NCI-H1930 (cell line): ENCODE data around the gene NGDN.
"Not testable (repeated sequence)": the region's sequence is repeated elsewhere in the genome, so short reads cannot be mapped to it uniquely, and the experiment has no call there.

ENCODE experiments used
- DNase-seq, 2 experiments: peaks; one replicate each; lab custom pipeline; 2025; lab: John Stamatoyannopoulos, UW

The NGDN gene

DNA sequence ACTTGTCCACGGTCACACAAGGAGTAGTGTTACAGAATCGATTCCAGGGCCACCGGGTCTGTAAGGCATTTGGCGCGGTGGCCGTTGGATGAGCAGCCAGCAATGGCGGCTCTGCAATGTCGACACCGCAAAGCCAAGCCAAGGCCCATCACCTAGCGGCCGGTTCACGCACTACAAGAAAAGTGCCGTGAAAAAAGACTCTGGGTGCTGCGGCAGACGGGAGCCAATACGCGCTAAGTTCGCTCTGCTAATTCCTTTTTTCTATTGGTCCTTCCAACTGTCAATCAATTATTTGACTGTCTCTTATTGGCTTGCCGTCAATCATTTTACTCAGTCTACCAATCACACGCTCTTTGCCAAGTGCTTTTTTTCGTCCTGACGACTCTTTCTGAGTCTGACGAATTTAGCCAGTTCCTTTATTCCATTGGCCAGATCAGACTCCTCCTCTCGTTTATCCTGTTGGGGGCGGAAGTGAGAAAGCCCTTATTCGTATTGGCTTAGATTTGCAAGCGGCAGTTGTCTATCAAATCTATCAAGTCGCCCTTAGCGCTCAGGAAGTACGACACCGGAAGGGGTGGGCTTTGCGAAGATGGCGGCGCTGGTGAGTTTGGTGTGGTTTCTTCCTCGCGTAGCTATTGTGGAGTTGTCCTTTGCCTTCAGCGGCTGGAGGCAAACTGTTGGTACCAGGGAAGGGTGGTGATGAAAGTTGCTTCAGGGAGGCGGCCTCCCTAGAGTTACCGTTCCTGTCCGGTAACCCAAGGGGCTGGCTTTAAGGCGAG is at the start of gene NGDN:
Gene NGDN, plus strand, starts transcription at position 577 of the 779 bp plus-strand sequence. Its CDS starts 13 bp downstream, at position 590.
- peak; percentile 98 to 99 for DNase-seq

- no peak for DNase-seq
These were observed 47.9 kb upstream of the NGDN start for GRCh38 chr14:23421594-23421993.

DNA sequence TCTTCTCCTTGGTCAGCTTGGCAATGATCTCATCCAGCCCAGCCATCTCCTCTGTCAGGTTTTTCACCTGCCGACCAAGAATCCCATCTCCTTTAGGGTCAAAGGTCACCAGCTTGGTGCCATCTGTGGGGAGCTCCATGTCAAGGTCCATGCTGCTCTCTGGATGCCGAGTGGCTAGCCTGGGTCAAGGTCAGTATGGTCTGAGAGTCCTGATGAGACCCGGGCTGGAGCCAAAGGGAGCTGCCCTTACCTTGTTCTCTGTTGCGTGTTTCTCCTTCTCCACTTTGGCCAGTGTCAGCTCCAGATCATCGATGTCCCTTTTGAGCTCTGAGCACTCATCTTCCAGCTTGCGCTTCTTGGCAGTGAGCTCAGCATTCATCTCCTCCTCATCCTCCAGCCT is 45.8 kb upstream of the NGDN start:
- DNase-seq: no peak

GRCh38 chr14:23425169-23425568 is 44.3 kb upstream of the NGDN start:
- DNase-seq: no peak

DNA sequence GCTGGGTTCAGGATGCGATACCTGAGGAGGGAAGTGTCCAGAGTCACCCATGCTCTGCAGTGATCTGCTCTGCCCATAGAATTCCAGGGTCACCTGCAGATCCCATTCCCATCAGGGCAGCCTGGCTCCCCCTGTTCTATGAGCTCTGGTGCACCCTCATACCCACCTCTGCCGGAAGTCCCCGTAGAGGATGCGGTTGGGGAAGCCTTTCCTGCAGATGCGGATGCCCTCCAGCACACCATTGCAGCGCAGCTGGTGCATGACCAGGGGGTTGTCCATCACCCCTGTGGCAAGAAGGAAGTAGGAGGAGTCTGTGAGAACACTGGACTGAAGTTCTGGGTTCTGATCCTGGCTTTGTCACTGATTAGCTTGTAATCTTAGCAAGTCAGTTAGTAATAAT is 43.7 kb upstream of the NGDN start:
- not testable (repeated sequence) for DNase-seq

DNA sequence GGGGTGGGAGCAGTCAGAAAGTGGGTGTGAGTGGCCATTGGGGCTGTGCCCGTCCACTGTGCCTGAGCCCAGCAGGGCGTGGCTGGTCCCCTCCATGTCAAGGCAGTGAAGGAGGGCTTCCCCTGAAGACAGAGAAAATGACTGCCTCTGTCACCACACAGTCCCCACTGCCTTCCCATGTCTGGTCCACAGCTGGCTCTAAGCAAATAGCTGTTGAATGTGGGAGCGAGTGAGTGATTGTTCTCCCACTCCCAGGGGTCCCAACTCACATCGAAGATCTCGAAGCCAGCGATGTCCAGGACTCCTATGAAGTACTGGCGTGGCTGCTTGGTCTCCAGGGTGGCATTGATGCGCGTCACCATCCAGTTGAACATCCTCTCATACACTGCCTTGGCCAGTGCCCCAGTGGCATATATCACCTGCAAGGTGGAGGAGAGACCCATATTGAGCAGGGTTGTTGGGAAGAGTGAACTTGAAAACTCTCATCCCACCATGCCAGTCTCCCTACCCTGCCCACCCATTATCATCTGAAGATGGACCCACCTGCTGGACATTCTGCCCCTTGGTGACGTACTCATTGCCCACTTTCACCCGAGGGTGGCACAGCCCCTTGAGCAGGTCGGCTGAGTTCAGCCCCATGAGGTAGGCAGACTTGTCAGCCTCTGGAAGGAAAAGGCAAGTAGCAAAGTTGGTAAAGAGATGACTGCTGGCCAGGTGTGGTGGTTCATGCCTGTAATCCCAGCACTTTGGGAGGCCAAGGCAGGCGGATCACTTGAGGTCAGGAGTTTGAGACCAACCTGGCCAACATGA is 40.6 kb upstream of the NGDN start:
- DNase-seq: no peak

DNA sequence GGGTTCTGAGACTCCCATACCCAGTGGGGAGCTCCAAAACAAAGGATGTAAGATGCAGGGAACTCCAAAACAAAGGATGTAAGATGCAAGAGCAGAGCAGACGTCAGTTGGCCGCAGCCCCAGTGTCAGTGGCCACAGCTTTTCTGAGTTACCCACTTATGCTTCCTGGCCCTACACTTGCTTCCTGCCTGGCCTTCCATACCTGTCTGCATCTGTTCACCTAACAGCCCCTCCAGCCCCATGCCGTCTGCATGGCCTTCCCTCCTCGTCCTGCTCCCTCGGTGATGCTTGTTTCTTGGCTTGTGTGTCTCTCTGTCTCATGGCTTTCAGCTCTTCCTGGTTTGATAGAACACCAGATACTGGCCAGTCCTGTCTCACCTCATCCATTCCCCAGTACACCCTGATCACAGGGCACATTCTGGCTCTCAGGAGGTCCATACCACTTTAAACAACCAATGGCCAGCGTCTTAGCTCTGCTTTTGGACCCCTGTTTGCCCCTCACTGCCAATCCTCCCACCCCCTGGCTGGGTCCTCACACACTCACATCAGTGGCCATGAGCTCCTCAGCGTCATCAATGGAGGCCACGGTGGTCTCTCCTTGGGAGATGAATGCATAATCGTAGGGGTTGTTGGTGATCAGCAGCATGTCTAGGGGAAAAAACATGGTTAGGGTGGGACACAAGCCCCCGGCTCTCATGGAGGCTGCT is 39.3 kb upstream of the NGDN start:
- no peak for DNase-seq

DNA sequence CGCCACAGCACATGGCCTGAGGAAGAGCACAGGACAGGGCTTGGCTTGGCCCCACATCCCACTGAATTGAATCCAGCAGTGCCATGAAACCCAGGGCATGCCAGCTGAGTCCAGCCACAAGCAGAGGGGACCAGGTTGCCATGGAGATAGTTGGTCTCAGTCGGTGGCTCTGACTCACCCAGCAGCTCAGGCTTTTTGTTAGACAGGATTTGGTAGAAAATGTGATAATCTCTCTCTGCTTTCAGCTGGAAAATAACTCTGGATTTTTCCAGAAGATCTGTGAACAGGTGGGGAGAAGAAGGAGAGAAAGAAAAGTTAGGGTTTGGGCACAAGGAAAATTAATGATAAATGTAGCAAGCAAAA is 38.8 kb upstream of the NGDN start:
- DNase-seq: no peak

- DNase-seq: no peak
These were observed 38.0 kb upstream of the NGDN start for GRCh38 chr14:23431486-23431885.

DNA sequence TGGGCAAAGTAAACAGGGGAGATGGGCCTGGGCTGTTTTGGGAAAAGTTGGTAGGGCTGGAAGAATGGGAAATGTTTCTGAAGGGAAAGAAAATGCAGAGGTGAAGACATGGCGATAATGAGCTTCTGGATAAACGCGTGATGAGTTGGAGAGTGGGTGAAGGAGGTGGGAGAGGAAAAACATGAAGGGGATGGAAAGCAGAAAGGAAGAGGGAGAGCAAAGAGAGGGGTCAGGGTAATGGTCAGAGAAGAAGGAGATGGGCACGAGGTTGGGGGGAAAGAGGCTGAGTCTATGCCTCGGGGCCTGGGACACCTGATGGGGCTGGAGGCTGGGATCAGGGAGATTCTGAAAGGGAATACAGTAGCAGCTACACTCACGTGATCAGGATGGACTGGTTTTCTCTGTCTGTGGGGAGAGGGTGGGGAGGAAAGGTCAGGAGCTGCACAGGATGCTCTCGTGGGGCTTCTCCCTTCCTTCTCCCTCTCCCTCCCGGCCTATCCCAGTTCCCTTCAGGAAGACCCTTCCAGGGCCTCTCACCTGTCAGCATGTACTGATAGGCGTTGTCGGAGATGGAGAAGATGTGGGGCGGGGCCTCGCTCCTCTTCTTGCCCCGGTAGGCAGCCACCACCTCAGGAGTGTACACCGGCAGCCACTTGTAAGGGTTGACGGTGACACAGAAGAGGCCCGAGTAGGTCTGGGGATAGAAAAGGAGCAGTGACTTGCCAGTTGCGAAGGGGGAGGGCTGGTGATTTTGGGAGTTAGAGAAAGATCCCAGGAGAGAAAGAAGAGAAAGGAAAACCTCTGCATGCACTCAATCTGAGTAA is 37.2 kb upstream of the NGDN start:
- no peak for DNase-seq

GRCh38 chr14:23432946-23433345 is 36.6 kb upstream of the NGDN start:
- no peak for DNase-seq

DNA sequence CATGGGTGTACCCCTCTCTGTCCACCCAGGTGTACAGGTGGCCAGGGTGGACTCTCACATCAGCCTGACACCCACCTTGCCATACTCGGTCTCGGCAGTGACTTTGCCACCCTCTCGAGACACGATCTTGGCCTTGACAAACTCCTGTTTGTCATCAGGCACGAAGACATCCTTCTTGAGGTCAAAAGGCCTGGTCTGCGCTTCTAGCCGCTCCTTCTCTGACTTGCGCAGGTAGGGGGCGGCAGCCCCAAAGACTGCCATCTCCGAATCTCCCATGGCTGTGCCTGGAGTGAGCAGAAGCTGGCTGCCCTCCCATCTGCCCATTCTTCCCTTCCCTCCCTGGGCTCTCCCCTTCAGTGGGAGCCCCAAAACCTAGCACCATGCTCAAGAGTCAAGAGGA is 36.0 kb upstream of the NGDN start:
- DNase-seq: no peak

GRCh38 chr14:23434488-23435222 is 34.8 kb upstream of the NGDN start:
- DNase-seq: no peak

DNA sequence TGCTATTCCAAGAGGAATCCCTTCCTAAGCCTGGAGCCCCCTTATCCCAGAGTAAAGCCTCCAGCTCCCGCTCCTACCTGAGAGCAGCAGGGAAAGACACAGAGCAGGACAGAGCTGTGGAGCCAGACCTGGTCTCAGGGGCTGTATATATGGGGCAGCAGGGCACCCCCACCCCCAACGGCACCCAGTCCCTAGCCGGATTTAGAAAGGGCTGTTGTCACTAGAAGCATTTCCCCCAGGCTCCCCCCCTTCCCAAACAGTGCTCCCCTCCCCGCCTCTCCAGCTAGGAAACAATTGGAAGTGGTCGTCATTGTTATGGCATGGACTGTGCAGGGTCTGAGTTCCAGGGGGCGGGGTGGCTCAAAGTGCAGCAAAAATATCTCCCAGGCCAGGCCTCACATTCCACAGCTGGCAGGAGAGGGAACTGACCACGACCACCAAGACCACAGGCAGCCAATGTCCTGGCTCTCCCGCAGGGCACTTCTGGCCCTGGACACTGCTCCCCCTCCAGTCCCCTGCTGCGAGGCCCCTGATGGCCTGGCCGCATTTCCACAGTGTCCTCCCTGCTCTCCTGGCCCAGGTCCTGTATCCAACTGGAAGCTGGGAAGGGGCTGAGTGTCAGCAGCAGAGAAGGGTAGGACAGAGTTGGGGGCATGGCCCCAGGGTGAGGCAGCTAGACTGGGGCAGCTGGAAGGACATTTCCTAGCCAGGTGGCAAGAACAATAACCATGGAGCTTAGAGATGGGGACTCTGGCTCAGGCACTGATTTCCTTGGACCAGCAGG is 33.8 kb upstream of the NGDN start, which contains the start of gene MYH7:
Gene MYH7, minus strand, starts transcription at position 118 of the 784 bp plus-strand sequence. CDS start 1,928 bp downstream, outside the sequence.
- DNase-seq: no peak

DNA sequence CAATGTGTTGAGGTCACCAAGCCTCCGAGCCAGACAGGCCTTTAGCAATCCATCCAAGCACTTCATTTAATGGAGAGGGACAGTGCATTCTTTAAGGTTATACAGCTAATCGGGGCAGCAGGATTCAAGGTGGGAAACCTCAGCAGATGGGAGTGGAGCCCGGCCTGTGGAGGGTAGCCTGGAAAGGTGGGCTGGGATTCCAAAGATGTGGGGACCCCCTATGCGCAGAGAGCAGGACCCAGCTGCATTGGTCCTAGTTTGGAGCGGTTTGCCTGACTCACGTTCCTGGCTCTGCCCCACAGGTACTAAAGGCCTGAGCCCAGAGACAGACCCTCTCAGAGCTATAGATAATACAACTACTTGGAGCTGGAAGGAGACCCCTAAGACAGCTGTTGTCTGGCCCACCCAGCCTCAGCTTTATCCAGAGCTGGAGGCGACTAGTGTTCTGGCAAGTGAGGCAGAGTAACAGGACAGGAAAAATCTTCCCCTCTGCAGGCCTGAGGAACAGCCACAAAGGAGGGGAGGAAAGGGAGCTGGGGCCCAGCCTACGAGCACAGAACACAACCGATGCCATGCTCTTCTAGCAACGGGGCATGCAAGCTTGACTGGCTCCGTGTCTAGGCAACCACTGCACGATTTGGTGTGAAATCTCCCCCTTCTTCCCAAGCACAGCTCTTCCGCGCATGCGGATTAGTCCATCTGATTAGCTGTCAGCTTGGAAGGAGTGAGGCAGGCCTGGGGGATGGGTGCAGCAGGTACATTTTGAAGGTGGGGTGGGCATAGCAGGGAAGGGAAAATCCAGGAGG is 33.0 kb upstream of the NGDN start:
- no peak for DNase-seq

DNA sequence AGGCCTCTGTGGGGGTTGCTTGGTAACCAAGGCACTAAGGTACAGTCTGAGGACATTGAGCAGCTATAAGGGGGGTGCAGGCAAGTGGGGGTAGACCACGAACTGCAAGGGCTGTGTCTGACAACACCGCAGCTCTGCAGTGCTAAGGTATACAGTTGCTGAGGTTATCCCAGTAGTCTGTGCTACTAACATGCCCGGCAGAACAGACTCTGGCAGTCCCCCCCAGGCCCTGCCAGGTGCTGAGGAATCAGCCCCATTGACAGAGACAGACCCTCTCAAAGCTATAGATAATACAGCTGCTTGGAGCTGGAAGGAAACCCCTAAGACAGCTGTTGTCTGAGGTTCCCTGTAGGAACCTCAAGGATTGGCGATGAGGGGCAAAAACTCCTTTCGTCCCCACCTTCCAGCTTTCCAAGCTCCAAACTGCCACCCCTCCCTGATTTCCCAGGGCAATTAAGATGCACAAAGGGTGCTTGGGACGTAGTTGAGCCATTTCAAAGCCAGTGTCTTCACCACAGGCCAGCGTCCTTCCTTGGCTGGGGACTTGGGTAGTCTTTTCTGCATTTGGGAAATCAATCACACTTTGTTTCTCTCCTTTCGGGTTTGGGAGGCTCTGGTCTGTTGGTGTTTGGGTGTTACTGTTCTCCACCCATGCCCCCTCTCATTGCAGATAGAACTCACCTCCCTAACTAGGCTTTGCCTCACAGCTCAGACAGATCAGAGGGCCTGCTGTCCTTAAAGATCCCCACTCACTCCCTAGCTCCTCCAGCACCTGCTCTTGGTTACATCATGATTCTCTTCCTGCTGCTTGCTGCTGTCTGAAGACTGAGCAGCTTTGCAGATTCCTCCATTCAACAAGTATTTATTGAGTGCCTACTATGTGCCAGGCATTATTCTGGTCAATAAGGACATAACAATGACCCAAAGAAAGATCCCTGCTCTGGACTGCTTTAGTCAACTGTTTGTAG is 32.1 kb upstream of the NGDN start:
- no peak for DNase-seq

DNA sequence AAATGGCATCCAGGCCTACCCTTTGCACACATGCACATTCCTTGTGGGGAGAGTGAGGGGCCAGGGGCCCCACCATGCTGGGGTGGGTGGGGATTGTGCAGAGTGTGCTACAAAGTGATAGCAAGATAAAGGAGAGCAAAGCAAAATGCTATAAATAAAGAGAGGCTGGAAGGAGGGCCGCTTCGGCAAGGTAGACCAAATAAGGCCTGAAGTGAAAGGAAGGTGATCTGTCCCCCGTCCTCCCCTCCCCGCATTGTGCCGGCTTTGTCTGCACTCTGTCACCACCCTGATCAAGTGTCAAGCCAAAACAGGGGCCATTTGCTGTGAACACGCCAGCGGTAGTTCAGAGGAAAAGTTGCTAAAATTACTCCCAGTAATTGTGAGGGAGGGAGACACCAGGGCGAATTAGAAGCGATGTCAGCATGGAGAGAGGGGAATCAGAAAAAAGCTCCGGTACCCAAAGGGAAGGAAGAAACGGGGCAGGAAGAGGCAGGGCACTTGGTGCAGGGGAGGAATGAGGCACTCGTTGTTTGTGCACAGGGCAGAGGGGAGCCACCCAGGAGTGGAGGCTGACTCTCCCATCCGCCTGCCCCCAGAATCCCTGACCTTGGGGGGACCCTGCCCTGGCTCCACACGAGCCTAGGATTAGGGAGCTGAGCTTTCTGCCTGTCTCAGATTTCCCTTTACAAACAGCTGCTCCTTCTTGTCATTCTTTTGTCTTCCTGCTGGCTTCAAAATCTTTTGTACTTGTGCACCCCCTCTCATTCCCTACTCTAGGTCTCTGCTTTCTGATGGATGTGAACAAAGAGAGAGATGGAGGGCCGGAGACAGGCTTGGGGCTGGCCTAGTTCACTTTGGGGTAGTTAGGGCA is 31.2 kb upstream of the NGDN start:
- no peak for DNase-seq
